ENCODE results near the gene RBBP9. TPM values are rescaled to one million over a fixed set of nuclear protein-coding genes. Genes with fewer than 3 reads are reported as not detected.

The RBBP9 gene
- total and polyA plus RNA-seq, 2 experiments from 2014 or later, result 9.2 to 19.2 TPM

DNA sequence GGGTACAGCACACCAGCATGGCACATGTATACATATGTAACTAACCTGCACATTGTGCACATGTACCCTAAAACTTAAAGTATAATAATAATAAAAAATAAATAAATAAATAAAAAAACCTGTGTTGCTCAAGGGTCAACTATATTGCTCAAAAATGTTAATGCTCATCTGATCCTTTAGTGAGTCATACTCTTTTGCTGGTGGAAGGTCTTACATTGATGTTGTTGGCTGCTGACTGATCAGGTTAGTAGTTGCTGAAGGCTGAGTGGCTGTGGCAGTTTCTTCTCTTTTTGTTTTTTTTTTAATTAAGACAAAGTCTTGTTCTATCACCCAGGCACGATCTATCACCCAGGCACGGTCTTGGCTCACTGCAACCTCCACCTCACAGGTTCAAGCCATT lies 40.6 kb upstream of the RBBP9 start:
- Histone ChIP-seq H3K27me3 (no peaks in the 10 kb centered on the region), H3K36me3 (peaks cover 47% of the 10 kb centered on the region), H3K9me3 (ENCODE audit: low read depth) (no peaks in the 10 kb centered on the region), H3K4me1 (ENCODE audit: low read depth) (no peaks in the 10 kb centered on the region), H3K27ac (no peak overlapping the region), H3K4me3 (no peak overlapping the region)
- peak in 1 of 2 donors; percentile 6 for DNase-seq (ENCODE audit: low read depth in 1 of 2, low spot score in 1 of 2)
- TF ChIP-seq, protein P1, sequence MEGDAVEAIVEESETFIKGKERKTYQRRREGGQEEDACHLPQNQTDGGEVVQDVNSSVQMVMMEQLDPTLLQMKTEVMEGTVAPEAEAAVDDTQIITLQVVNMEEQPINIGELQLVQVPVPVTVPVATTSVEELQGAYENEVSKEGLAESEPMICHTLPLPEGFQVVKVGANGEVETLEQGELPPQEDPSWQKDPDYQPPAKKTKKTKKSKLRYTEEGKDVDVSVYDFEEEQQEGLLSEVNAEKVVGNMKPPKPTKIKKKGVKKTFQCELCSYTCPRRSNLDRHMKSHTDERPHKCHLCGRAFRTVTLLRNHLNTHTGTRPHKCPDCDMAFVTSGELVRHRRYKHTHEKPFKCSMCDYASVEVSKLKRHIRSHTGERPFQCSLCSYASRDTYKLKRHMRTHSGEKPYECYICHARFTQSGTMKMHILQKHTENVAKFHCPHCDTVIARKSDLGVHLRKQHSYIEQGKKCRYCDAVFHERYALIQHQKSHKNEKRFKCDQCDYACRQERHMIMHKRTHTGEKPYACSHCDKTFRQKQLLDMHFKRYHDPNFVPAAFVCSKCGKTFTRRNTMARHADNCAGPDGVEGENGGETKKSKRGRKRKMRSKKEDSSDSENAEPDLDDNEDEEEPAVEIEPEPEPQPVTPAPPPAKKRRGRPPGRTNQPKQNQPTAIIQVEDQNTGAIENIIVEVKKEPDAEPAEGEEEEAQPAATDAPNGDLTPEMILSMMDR (IDR thresholded peaks at IDR 0.05; ENCODE audit: low read depth, low read length), result no peak

DNA sequence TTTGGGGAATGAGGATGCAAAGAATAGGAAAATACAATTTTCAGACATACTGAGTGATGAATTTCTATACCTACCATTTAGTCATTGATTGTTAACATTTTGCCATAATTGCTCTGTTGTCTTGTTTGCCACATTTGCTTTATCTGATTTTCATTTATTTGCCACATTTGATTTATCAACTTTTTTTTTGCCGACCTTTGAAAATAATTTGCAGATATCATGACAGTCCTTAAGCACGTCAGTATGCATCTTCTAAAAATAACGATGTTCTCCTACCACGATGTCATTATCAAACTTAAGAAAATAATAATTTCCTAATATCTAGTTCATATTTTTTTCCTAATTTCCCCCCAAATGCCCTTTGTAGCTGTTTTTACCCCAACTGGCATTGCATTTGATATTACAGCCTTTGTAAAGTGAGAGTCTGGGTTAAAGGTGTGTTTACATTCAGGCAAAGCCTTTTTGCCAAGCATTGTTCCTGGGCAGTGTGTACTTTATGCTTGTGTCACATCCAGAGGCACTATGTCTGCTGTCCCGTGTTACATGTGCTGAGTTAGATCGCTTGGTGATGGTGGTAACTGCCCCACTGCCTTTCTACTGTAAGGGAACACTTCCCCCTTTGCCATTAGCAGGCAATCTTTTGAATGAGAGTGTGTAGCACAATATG lies 37.1 kb upstream of the RBBP9 start:
- Histone ChIP-seq H3K27me3 (no peaks in the 10 kb centered on the region), H3K4me1 (ENCODE audit: low read depth) (no peaks in the 10 kb centered on the region), H3K9me3 (ENCODE audit: low read depth) (no peaks in the 10 kb centered on the region), H3K36me3 (peaks cover 47% of the 10 kb centered on the region), H3K27ac (no peak overlapping the region), H3K4me3 (no peak overlapping the region)
- DNase-seq (ENCODE audit: low read depth in 1 of 2, low spot score in 1 of 2), result no peak
- TF ChIP-seq, protein P1 (IDR thresholded peaks at IDR 0.05; ENCODE audit: low read depth, low read length), result no peak

DNA sequence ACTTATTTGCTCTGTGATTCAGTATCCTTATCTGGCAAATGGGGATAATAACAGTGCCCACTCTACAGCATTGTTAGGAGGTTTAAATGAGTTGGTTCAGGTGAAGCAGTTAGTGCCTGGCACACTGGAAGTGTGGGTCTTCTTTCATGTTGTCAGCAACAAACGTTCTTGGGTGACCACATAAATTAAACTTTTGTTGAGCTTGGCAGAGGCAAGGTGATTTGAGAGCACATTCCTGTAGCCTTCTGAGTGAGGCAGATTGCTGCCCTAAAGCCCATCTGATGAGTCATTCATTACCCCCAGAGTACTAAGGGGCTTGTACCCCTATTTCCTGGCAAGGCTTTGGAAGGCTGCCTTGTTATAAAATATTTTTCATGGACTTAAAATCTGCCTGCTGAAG lies 36.5 kb upstream of the RBBP9 start:
- TF ChIP-seq, protein P1 (IDR thresholded peaks at IDR 0.05; ENCODE audit: low read depth, low read length), result no peak
- no peaks in the 10 kb centered on the region for H3K4me1 ChIP-seq (ENCODE audit: low read depth)
- no peak for DNase-seq (ENCODE audit: low read depth in 1 of 2, low spot score in 1 of 2)
- no peaks in the 10 kb centered on the region for H3K27me3 ChIP-seq
- H3K27ac ChIP-seq, result no peak overlapping the region
- H3K36me3 ChIP-seq, result peaks cover 47% of the 10 kb centered on the region
- H3K4me3 ChIP-seq, result no peak overlapping the region
- H3K9me3 ChIP-seq (ENCODE audit: low read depth), result no peaks in the 10 kb centered on the region

DNA sequence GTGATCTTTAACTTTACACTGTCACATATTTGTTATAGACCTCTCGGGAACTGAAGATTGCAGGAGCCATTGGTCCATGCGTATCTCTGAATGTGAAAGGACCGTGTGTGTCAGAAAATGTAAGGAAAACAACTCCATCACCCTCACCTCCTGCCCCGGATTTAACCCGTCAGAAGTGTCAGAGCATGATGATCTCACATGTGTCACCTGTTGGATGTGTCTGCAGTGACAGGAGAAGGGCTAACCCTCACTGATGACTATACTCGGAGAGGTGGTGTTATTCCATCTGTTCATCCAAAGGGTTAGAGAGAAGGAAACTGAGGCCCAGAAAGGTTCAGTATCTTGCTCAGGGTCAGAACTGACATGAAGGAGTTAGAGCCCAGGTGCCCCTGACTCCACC lies 35.6 kb upstream of the RBBP9 start:
- DNase-seq (ENCODE audit: low read depth in 1 of 2, low spot score in 1 of 2), result no peak
- TF ChIP-seq, protein P1 (IDR thresholded peaks at IDR 0.05; ENCODE audit: low read depth, low read length), result no peak
- no peaks in the 10 kb centered on the region for H3K4me1 ChIP-seq (ENCODE audit: low read depth)
- H3K27ac ChIP-seq, result no peak overlapping the region
- no peaks in the 10 kb centered on the region for H3K27me3 ChIP-seq
- H3K4me3 ChIP-seq, result no peak overlapping the region
- no peaks in the 10 kb centered on the region for H3K9me3 ChIP-seq (ENCODE audit: low read depth)
- peaks cover 51% of the 10 kb centered on the region for H3K36me3 ChIP-seq

DNA sequence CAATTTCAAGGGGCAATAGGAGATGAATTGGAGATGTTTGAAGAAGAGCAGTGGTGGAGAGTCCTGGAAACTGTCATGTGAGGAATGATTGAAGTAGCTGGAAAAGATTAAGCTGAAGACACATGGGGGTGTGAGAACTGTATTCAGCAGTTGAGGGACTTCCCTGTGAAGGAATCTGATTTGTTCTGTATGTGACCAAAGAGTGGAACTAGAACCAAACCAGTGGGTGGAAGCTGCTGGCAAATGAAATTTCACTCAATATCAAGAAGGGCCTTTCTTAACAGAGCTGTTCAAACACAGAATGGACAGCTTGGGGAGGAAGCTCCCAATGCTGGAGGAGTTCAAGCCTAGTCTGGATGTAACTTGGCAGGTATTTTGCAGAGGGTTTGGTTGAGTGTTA lies 32.0 kb upstream of the RBBP9 start:
- Histone ChIP-seq H3K27ac (no peak overlapping the region), H3K36me3 (peaks cover 65% of the 10 kb centered on the region), H3K4me3 (no peak overlapping the region), H3K9me3 (ENCODE audit: low read depth) (no peaks in the 10 kb centered on the region), H3K4me1 (ENCODE audit: low read depth) (no peaks in the 10 kb centered on the region), H3K27me3 (no peaks in the 10 kb centered on the region)
- DNase-seq (ENCODE audit: low read depth in 1 of 2, low spot score in 1 of 2), result no peak
- TF ChIP-seq, protein P1 (IDR thresholded peaks at IDR 0.05; ENCODE audit: low read depth, low read length), result no peak

All from cardiac muscle cell (in vitro differentiated cells and primary cell).